Measurements from ENCODE around the gene SEPTIN7. TPM values are rescaled to one million over a fixed set of nuclear protein-coding genes. Genes with fewer than 3 reads are reported as not detected.

The SEPTIN7 gene
- 174 and 241 TPM in 2 replicates for total RNA-seq

GRCh38 chr7:35800718-35801391, at the start of gene SEPTIN7:
SEPTIN7 (plus strand) TSS chr7:35801057; CDS start chr7:35801210, 153 bp downstream.

Other genes starting within 250 kb of the SEPTIN7 start
- 23.7 and 23.9 TPM in 2 replicates for gene HERPUD2, start 105.9 kb upstream of the SEPTIN7 start, total RNA-seq

Measured in epithelial cell of alveolus of lung (primary cell).